ENCODE results near the gene SNAPIN.

SNAPIN gene

DNA sequence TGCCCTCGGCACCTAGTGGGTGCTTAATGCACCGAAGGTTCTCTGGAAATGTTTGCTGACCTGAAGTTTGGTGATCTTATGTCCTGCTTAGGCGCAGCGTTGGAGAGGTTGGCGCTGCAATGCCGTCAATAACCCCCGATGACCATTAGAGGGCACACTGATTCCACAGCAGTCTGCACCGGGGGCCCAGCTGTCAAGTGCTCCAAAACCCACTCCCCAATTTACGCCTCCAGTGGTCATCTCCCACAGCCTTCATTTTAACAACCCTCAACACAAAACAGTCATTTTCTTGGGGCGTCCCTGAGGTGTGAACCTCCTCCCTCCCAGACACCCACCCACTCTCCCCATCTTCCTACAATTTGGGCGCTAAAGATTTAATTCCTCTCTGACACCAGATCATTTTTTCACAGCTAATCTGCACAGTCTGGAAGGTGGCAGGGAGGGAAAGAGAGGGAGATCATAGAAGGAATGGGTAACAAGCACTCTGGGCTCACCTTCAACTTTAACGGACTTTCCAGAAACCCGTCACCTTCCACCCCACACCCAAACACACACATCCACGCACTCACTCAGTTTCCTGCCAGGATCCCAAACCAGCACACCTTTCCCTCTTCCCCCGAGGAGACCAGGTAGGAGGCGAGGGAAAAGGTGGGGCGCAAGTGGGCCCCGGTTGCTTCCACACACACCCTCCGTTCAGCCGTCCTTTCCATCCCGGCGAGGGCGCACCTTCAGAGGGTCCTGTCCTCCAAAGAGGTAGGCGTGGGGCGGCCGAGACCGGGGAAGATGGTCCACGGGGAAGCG, 19.4 kb downstream of the SNAPIN start:
- no peaks in the 10 kb centered on the region for H3K4me1 ChIP-seq (ENCODE audit: low read length)
- no peaks in the 10 kb centered on the region for H4K20me1 ChIP-seq (ENCODE audit: insufficient read depth, low read length)
- TF ChIP-seq, protein P1, sequence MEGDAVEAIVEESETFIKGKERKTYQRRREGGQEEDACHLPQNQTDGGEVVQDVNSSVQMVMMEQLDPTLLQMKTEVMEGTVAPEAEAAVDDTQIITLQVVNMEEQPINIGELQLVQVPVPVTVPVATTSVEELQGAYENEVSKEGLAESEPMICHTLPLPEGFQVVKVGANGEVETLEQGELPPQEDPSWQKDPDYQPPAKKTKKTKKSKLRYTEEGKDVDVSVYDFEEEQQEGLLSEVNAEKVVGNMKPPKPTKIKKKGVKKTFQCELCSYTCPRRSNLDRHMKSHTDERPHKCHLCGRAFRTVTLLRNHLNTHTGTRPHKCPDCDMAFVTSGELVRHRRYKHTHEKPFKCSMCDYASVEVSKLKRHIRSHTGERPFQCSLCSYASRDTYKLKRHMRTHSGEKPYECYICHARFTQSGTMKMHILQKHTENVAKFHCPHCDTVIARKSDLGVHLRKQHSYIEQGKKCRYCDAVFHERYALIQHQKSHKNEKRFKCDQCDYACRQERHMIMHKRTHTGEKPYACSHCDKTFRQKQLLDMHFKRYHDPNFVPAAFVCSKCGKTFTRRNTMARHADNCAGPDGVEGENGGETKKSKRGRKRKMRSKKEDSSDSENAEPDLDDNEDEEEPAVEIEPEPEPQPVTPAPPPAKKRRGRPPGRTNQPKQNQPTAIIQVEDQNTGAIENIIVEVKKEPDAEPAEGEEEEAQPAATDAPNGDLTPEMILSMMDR (IDR thresholded peaks at IDR 0.05; ENCODE audit: low read depth, low read length), result peak; percentile 98
- TF ChIP-seq EZH2phosphoT487 (IDR thresholded peaks at IDR 0.05; ENCODE audit: low read depth), result no peak
- no peak overlapping the region for H3K9ac ChIP-seq (ENCODE audit: low read length)
- peaks cover 18% of the 10 kb centered on the region for H3K27me3 ChIP-seq (ENCODE audit: low read depth, low read length)
- no peak overlapping the region for H3K4me3 ChIP-seq (ENCODE audit: low read length)
- no peak overlapping the region for H2AFZ ChIP-seq (ENCODE audit: low read depth, low read length)
- no peaks in the 10 kb centered on the region for H3K36me3 ChIP-seq (replicated peaks; ENCODE audit: low read depth, low read length)
- no peaks in the 10 kb centered on the region for H3K79me2 ChIP-seq (ENCODE audit: low read length)
- H3K9me3 ChIP-seq (ENCODE audit: insufficient read depth, low read length), result no peaks in the 10 kb centered on the region
- no peak overlapping the region for H3K27ac ChIP-seq (ENCODE audit: low read length)
- H3K4me2 ChIP-seq (ENCODE audit: low read length), result peak overlapping the region; percentile 57

DNA sequence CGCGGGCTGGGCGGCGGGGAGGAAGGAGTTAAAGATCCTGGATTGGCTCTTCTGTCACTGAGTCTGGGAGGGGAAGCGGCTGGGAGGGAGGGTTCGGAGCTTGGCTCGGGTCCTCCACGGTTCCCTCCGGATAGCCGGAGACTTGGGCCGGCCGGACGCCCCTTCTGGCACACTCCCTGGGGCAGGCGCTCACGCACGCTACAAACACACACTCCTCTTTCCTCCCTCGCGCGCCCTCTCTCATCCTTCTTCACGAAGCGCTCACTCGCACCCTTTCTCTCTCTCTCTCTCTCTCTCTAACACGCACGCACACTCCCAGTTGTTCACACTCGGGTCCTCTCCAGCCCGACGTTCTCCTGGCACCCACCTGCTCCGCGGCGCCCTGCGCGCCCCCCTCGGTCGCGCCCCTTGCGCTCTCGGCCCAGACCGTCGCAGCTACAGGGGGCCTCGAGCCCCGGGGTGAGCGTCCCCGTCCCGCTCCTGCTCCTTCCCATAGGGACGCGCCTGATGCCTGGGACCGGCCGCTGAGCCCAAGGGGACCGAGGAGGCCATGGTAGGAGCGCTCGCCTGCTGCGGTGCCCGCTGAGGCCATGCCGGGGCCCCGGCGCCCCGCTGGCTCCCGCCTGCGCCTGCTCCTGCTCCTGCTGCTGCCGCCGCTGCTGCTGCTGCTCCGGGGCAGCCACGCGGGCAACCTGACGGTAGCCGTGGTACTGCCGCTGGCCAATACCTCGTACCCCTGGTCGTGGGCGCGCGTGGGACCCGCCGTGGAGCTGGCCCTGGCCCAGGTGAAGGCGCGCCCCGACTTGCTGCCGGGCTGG, 20.2 kb downstream of the SNAPIN start, which contains the start of gene NPR1:
TSS of gene NPR1 (plus strand) at position 170 of the 818 bp plus-strand sequence. CDS start at position 591, 421 bp downstream.
- Histone ChIP-seq H3K4me2 (ENCODE audit: low read length) (peak within 1 kb of the TSS; percentile 57), H3K9me3 (ENCODE audit: insufficient read depth, low read length) (no peaks in the 10 kb centered on the region), H3K27ac (ENCODE audit: low read length) (no peak within 1 kb of the TSS), H2AFZ (ENCODE audit: low read depth, low read length) (no peak within 1 kb of the TSS), H3K9ac (ENCODE audit: low read length) (no peak within 1 kb of the TSS), H3K36me3 (replicated peaks; ENCODE audit: low read depth, low read length) (no peaks in the 10 kb centered on the region), H3K4me3 (ENCODE audit: low read length) (no peak within 1 kb of the TSS), H3K4me1 (ENCODE audit: low read length) (no peaks in the 10 kb centered on the region), H3K27me3 (ENCODE audit: low read depth, low read length) (peaks cover 18% of the 10 kb centered on the region), H3K79me2 (ENCODE audit: low read length) (no peaks in the 10 kb centered on the region), H4K20me1 (ENCODE audit: insufficient read depth, low read length) (no peaks in the 10 kb centered on the region)
- TF ChIP-seq, protein P1 (IDR thresholded peaks at IDR 0.05; ENCODE audit: low read depth, low read length), result no peak
- no peak for TF ChIP-seq EZH2phosphoT487 (IDR thresholded peaks at IDR 0.05; ENCODE audit: low read depth)

DNA sequence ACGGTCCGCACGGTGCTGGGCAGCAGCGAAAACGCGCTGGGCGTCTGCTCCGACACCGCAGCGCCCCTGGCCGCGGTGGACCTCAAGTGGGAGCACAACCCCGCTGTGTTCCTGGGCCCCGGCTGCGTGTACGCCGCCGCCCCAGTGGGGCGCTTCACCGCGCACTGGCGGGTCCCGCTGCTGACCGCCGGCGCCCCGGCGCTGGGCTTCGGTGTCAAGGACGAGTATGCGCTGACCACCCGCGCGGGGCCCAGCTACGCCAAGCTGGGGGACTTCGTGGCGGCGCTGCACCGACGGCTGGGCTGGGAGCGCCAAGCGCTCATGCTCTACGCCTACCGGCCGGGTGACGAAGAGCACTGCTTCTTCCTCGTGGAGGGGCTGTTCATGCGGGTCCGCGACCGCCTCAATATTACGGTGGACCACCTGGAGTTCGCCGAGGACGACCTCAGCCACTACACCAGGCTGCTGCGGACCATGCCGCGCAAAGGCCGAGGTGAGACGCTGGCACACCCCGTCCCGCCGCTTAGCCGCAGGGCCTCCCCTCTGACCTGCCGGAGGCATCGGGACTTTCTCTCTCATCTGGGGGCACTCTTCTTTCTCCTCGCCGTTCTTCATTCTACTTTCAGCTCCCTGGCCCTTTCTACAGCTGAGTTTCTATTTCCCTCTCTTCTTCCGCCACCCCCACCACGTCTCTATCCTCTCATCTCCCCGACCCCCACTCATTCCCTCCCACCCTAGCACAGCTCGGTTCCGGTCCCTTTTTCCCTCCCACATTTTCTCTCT, 21.0 kb downstream of the SNAPIN start:
- Histone ChIP-seq H3K36me3 (replicated peaks; ENCODE audit: low read depth, low read length) (no peaks in the 10 kb centered on the region), H3K4me3 (ENCODE audit: low read length) (no peak overlapping the region), H3K4me1 (ENCODE audit: low read length) (no peaks in the 10 kb centered on the region), H2AFZ (ENCODE audit: low read depth, low read length) (no peak overlapping the region), H3K9ac (ENCODE audit: low read length) (no peak overlapping the region), H4K20me1 (ENCODE audit: insufficient read depth, low read length) (no peaks in the 10 kb centered on the region), H3K9me3 (ENCODE audit: insufficient read depth, low read length) (no peaks in the 10 kb centered on the region), H3K27ac (ENCODE audit: low read length) (no peak overlapping the region), H3K27me3 (ENCODE audit: low read depth, low read length) (peaks cover 18% of the 10 kb centered on the region), H3K79me2 (ENCODE audit: low read length) (no peaks in the 10 kb centered on the region), H3K4me2 (ENCODE audit: low read length) (no peak overlapping the region)
- TF ChIP-seq EZH2phosphoT487 (IDR thresholded peaks at IDR 0.05; ENCODE audit: low read depth), result no peak
- TF ChIP-seq, protein P1 (IDR thresholded peaks at IDR 0.05; ENCODE audit: low read depth, low read length), result no peak

Data from OCI-LY3 (cell line).